ENCODE measurements around the gene SPC25. TPM values are rescaled to one million over a fixed set of nuclear protein-coding genes. Genes with fewer than 3 reads are reported as not detected.

The SPC25 gene
- polyA plus RNA-seq, 1 experiment = 4.2 TPM

GRCh38 chr2:168835969-168836368 lies 54.3 kb downstream of the SPC25 start:
- Histone ChIP-seq H3K27me3 (ENCODE audit: control insufficient read depth, insufficient read depth, low read length) (no peaks in the 10 kb centered on the region), H3K9me3 (ENCODE audit: control insufficient read depth, insufficient read depth, low read length) (no peaks in the 10 kb centered on the region), H3K27ac (ENCODE audit: low read depth, low read length) (no peak overlapping the region), H3K4me3 (ENCODE audit: low read depth, low read length) (no peak overlapping the region)
- TF ChIP-seq, protein P1, sequence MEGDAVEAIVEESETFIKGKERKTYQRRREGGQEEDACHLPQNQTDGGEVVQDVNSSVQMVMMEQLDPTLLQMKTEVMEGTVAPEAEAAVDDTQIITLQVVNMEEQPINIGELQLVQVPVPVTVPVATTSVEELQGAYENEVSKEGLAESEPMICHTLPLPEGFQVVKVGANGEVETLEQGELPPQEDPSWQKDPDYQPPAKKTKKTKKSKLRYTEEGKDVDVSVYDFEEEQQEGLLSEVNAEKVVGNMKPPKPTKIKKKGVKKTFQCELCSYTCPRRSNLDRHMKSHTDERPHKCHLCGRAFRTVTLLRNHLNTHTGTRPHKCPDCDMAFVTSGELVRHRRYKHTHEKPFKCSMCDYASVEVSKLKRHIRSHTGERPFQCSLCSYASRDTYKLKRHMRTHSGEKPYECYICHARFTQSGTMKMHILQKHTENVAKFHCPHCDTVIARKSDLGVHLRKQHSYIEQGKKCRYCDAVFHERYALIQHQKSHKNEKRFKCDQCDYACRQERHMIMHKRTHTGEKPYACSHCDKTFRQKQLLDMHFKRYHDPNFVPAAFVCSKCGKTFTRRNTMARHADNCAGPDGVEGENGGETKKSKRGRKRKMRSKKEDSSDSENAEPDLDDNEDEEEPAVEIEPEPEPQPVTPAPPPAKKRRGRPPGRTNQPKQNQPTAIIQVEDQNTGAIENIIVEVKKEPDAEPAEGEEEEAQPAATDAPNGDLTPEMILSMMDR (IDR thresholded peaks at IDR 0.05; ENCODE audit: low read depth, low read length) = no peak
- POLR2A ChIA-PET = no interaction called here
- DNase-seq (ENCODE audit: low read depth, low spot score) = no peak
- CTCF ChIA-PET = no interaction called here

- TF ChIP-seq, protein P1 (IDR thresholded peaks at IDR 0.05; ENCODE audit: low read depth, low read length) = no peak
- no peak overlapping the region for H3K4me3 ChIP-seq (ENCODE audit: low read depth, low read length)
- CTCF ChIA-PET = no interaction called here
- POLR2A ChIA-PET = no interaction called here
- H3K27ac ChIP-seq (ENCODE audit: low read depth, low read length) = no peak overlapping the region
- no peaks in the 10 kb centered on the region for H3K9me3 ChIP-seq (ENCODE audit: control insufficient read depth, insufficient read depth, low read length)
- H3K27me3 ChIP-seq (ENCODE audit: control insufficient read depth, insufficient read depth, low read length) = no peaks in the 10 kb centered on the region
- no peak for DNase-seq (ENCODE audit: low read depth, low spot score)
These were observed 58.6 kb downstream of the SPC25 start for GRCh38 chr2:168831662-168832061.

GRCh38 chr2:168830958-168831357 lies 59.3 kb downstream of the SPC25 start:
- TF ChIP-seq, protein P1 (IDR thresholded peaks at IDR 0.05; ENCODE audit: low read depth, low read length) = no peak
- Histone ChIP-seq H3K9me3 (ENCODE audit: control insufficient read depth, insufficient read depth, low read length) (no peaks in the 10 kb centered on the region), H3K27ac (ENCODE audit: low read depth, low read length) (no peak overlapping the region), H3K4me3 (ENCODE audit: low read depth, low read length) (no peak overlapping the region), H3K27me3 (ENCODE audit: control insufficient read depth, insufficient read depth, low read length) (no peaks in the 10 kb centered on the region)
- ChIA-PET CTCF (no interaction called here), POLR2A (no interaction called here)
- DNase-seq (ENCODE audit: low read depth, low spot score) = no peak

DNA sequence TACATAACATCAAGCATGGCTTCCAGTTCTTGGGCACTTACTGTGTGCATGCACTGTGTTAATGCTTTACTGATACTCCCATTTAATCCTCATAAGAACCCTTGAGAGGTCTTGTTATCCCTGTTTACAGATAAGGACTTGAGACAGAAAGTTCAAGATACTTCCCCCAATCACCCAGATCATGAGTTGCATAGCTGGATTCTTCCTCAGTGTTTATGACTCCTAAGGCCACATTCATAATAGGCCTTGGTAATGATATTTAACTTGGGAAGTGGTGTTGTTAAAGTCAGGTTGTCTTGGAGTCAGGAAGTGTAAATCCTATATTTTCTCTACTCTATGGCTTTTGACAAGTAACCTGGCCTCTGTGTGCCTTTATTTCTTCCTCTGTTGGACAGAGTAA lies 65.1 kb downstream of the SPC25 start:
- Histone ChIP-seq H3K9me3 (ENCODE audit: control insufficient read depth, insufficient read depth, low read length) (no peaks in the 10 kb centered on the region), H3K27me3 (ENCODE audit: control insufficient read depth, insufficient read depth, low read length) (no peaks in the 10 kb centered on the region), H3K4me3 (ENCODE audit: low read depth, low read length) (no peak overlapping the region), H3K27ac (ENCODE audit: low read depth, low read length) (no peak overlapping the region)
- POLR2A ChIA-PET = no interaction called here
- CTCF ChIA-PET = no interaction called here
- TF ChIP-seq, protein P1 (IDR thresholded peaks at IDR 0.05; ENCODE audit: low read depth, low read length) = no peak
- no peak for DNase-seq (ENCODE audit: low read depth, low spot score)

- TF ChIP-seq, protein P1 (IDR thresholded peaks at IDR 0.05; ENCODE audit: low read depth, low read length) = no peak
These were observed 68.2 kb downstream of the SPC25 start for GRCh38 chr2:168821992-168822391.

More at GRCh38 chr2:168821992-168822391, 68.2 kb downstream of the SPC25 start:
- CTCF ChIA-PET = interaction anchor here (0.5 kb wide), 1 partner anchor 611 kb away, joined by 3 read pairs; no protein-coding TSS in a partner anchor
- POLR2A ChIA-PET = no interaction called here
- H3K9me3 ChIP-seq (ENCODE audit: control insufficient read depth, insufficient read depth, low read length) = no peaks in the 10 kb centered on the region
- H3K27ac ChIP-seq (ENCODE audit: low read depth, low read length) = no peak overlapping the region
- H3K4me3 ChIP-seq (ENCODE audit: low read depth, low read length) = no peak overlapping the region
- no peaks in the 10 kb centered on the region for H3K27me3 ChIP-seq (ENCODE audit: control insufficient read depth, insufficient read depth, low read length)
- no peak for DNase-seq (ENCODE audit: low read depth, low spot score)
